Stimulated activated effector memory CD8-positive, alpha-beta T cell treated with anti-CD3 and anti-CD28 coated beads, Interleukin-12 subunit alpha, Interleukin-12 subunit beta, amount 100 ng/mL, for 72 hours (primary cell): ENCODE data around the gene RALGDS.
A peak's percentile ranks its signal among the peaks of the same experiment; 100 is the strongest.

Experiments used
- ATAC-seq: fragments of 150-1000 bp; cut with Tn5 transposase; 2 replicates; pipeline ENCODE4 v1.10.0; 2021
- DNase-seq, 2 donors: peaks; one replicate each; pipeline ENCODE4 v3.0.0; 2021 to 2022; ENCODE audit warnings: low spot score in 2 of 2
- H3K27ac Mint-ChIP-seq: one replicate; pipeline ENCODE4 v1.8.0; 2022; ENCODE audit warnings: mild to moderate bottlenecking, mixed read lengths
- H3K36me3 Mint-ChIP-seq: one replicate; pipeline ENCODE4 v1.8.0; 2022; ENCODE audit warnings: mild to moderate bottlenecking, mixed read lengths
- H3K4me1 Mint-ChIP-seq: one replicate; pipeline ENCODE4 v1.8.0; 2022; ENCODE audit warnings: mixed read lengths
- H3K4me3 Mint-ChIP-seq: one replicate; pipeline ENCODE4 v1.8.0; 2022; ENCODE audit warnings: mild to moderate bottlenecking, mixed read lengths
- H3K9me3 Mint-ChIP-seq: one replicate; pipeline ENCODE4 v1.8.0; 2022; ENCODE audit warnings: mixed read lengths

Gene RALGDS

GRCh38 chr9:133143639-133144141 lies 22.6 kb upstream of the RALGDS start:
- Mint-ChIP-seq H3K36me3 (peaks cover 69% of the 10 kb centered on the region), H3K9me3 (no peaks in the 10 kb centered on the region), H3K4me3 (peak overlapping the region; percentile 80), H3K4me1 (peaks cover 81% of the 10 kb centered on the region), H3K27ac (peak overlapping the region; percentile 96)
- ATAC-seq = no peak
- DNase-seq = no peak

DNA sequence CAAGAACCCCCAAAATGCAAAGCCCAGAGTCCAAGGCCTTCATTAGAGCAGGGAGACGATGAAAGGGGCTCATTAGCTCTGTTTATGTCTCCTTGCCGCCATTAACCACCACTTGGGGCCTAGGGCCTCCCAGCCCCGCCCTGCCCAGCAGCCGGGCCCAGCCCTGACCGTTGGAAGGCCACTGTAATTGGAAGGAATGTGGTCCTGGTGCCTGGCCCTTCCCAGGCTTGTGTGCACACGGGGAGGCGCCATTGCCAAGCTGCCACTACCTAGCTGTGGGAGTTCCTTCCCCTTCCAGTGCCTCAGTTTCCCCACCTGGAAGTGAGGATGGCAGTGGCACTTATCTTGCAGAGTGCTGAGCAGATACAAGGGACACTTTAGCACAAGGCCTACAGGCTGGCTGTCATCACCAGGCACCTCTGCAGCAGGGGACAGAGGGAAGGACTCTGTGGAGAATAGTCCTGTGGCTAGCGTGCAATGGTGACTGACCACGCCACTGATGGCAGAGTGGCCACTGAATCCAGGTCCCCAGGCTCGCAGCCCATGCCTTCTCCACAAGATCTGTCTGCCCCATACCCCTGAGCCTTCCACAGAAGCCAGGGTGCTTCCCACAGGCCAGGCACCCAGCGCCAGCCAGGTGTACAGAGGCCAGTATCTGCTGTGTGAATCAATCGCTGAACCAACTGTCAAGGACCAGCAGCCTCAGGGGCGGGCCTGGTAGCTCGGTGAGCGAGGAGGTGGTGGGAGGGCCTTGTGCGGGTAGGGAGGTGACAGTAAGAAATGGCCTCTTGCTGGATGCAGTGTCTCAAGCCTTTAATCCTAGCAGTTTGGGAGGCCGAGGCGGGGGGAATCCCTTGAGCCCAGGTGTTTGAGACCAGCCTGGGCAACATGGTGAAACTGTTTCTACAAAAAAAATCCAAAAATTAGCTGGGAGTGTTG lies 21.9 kb upstream of the RALGDS start:
- Mint-ChIP-seq H3K36me3 (peaks cover 62% of the 10 kb centered on the region), H3K27ac (peak overlapping the region; percentile 96), H3K4me3 (peak overlapping the region; percentile 80), H3K9me3 (no peaks in the 10 kb centered on the region), H3K4me1 (peaks cover 80% of the 10 kb centered on the region)
- peak in 1 of 2 donors; percentile 77 for DNase-seq
- peak; percentile 48 for ATAC-seq

DNA sequence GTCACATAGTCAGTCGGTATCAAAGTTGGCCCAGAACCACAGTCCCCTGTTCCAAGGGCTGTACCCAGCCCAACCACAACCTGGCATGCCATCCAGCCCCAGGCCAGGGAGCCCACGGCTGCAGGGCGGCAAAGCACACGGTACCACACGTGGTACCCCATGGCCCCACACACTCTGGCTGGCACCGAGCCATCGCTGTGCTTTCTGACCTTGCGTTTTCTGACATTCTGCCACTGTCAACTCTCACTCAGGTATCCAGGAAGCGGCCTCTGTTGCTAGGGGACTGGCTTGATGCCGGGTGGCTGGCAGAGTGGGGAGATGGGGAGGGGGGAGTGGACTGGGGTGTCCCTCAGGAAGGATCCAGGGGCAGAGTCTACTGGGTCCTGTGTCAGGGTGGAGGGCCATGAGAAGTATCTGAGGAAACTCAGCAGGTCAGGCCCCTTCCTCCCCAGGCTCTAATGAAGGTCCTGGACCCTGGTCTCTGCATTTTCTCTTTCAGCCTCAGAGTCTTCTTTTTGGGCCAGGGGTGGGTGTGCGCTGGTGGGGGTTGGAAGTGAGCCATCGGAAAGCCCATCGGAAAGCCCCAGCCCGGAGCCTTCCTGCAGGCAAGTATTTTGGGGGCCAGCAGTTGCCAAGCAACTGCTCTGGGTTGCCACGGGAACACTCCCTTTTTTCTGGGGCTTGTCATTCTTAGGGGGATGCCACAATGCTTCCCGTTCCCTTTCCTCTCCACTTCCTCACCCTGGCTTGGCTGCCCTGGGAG lies 21.0 kb upstream of the RALGDS start:
- Mint-ChIP-seq H3K4me1 (peaks cover 78% of the 10 kb centered on the region), H3K4me3 (peak overlapping the region; percentile 80)

DNA sequence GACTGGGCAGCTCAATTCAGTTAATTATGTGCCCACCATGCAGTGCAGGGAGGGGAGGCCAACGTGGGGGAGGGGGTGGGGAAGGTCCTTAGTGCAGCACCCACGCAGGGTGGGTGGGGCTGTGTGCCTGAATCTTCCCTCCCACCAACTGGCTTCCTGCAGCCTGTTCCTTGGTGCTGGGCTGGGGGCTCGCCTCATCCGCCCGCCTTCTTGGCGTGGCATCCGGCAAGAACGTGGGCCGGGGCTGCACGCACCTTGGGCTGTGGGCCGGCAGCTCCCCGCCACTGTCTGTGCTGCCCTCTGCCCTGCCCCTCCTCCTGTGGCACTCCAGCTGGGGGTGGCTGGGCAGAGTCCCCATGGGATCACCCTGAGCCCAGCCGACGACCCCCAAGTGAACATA lies 19.6 kb upstream of the RALGDS start:
- Mint-ChIP-seq H3K27ac (peak overlapping the region; percentile 96), H3K4me1 (peaks cover 78% of the 10 kb centered on the region)
- ATAC-seq = no peak

More for the DNA sequence above, 21.0 kb upstream of the RALGDS start:
- ATAC-seq (peak; percentile 57), DNase-seq (peak in 1 of 2 donors; percentile 86)
- peaks cover 60% of the 10 kb centered on the region for H3K36me3 Mint-ChIP-seq
- no peaks in the 10 kb centered on the region for H3K9me3 Mint-ChIP-seq
- H3K27ac Mint-ChIP-seq = peak overlapping the region; percentile 96

GRCh38 chr9:133140174-133140505 lies 19.1 kb upstream of the RALGDS start:
- Mint-ChIP-seq H3K27ac (peak overlapping the region; percentile 96), H3K9me3 (no peaks in the 10 kb centered on the region), H3K36me3 (peaks cover 53% of the 10 kb centered on the region), H3K4me1 (peaks cover 78% of the 10 kb centered on the region), H3K4me3 (peak overlapping the region; percentile 80)
- ATAC-seq (no peak), DNase-seq (no peak)

More for the DNA sequence above, 19.6 kb upstream of the RALGDS start:
- peaks cover 54% of the 10 kb centered on the region for H3K36me3 Mint-ChIP-seq
- DNase-seq = no peak
- no peaks in the 10 kb centered on the region for H3K9me3 Mint-ChIP-seq
- peak overlapping the region; percentile 80 for H3K4me3 Mint-ChIP-seq

- Mint-ChIP-seq H3K9me3 (no peaks in the 10 kb centered on the region), H3K4me1 (peaks cover 78% of the 10 kb centered on the region), H3K27ac (peak overlapping the region; percentile 100), H3K36me3 (peaks cover 53% of the 10 kb centered on the region), H3K4me3 (peak overlapping the region; percentile 94)
- DNase-seq (no peak), ATAC-seq (no peak)
These were observed 18.5 kb upstream of the RALGDS start for GRCh38 chr9:133139246-133140173.

- H3K27ac Mint-ChIP-seq = peak overlapping the region; percentile 100
- H3K36me3 Mint-ChIP-seq = peaks cover 57% of the 10 kb centered on the region
- no peaks in the 10 kb centered on the region for H3K9me3 Mint-ChIP-seq
- no peak for DNase-seq
- ATAC-seq = no peak
- peaks cover 78% of the 10 kb centered on the region for H3K4me1 Mint-ChIP-seq
- H3K4me3 Mint-ChIP-seq = peak overlapping the region; percentile 94
These were observed 16.6 kb upstream of the RALGDS start for GRCh38 chr9:133137451-133138231.

GRCh38 chr9:133135146-133135745 lies 14.2 kb upstream of the RALGDS start:
- ATAC-seq = peak; percentile 81

GRCh38 chr9:133134388-133135145 lies 13.5 kb upstream of the RALGDS start:
- H3K9me3 Mint-ChIP-seq = no peaks in the 10 kb centered on the region
- H3K4me3 Mint-ChIP-seq = peak overlapping the region; percentile 94
- peaks cover 84% of the 10 kb centered on the region for H3K4me1 Mint-ChIP-seq
- no peak for DNase-seq
- ATAC-seq = peak; percentile 17
- H3K36me3 Mint-ChIP-seq = peaks cover 69% of the 10 kb centered on the region
- H3K27ac Mint-ChIP-seq = peak overlapping the region; percentile 100

More at GRCh38 chr9:133135146-133135745, 14.2 kb upstream of the RALGDS start:
- H3K36me3 Mint-ChIP-seq = peaks cover 63% of the 10 kb centered on the region
- no peaks in the 10 kb centered on the region for H3K9me3 Mint-ChIP-seq
- DNase-seq = peak; percentile 67 to 93
- peak overlapping the region; percentile 94 for H3K4me3 Mint-ChIP-seq
- H3K4me1 Mint-ChIP-seq = peaks cover 80% of the 10 kb centered on the region
- peak overlapping the region; percentile 100 for H3K27ac Mint-ChIP-seq

DNA sequence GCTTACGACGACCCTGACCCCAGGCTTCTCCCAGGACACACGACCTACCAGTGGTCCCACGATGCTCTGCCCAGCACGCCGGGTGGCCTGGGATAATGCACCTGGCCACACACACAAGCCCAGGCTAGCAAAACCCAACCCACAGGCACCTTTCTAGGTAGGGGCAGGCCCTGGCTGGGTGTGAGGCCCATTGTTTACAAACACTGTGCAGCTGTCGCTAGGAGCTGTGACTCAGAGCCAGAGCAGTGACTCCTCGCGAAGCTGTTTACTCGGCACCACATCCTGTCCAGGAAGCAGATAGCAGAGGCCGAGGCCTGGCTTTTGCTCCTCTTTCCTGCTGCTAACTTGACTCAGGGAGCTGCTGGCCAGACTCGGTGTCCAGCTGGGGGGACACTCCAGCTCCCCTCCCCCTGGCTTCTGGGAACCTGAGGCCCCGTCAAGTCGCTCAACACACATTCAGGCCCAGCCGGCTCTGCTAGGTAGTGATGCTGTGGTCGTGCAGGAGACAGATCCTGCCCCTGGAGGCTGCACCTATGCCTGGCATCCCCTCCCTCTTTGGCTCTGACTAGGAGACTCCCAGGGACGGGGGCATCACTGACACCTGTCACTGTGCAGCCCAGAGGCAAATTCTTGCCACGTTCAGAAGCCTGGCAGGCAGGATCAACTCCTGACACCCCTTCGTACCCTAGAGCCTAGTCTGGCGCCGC lies 12.8 kb upstream of the RALGDS start:
- Mint-ChIP-seq H3K27ac (peak overlapping the region; percentile 100), H3K9me3 (no peaks in the 10 kb centered on the region), H3K36me3 (peaks cover 74% of the 10 kb centered on the region), H3K4me3 (peak overlapping the region; percentile 94), H3K4me1 (peaks cover 85% of the 10 kb centered on the region)
- DNase-seq = peak; percentile 71 to 92
- peak; percentile 90 for ATAC-seq

DNA sequence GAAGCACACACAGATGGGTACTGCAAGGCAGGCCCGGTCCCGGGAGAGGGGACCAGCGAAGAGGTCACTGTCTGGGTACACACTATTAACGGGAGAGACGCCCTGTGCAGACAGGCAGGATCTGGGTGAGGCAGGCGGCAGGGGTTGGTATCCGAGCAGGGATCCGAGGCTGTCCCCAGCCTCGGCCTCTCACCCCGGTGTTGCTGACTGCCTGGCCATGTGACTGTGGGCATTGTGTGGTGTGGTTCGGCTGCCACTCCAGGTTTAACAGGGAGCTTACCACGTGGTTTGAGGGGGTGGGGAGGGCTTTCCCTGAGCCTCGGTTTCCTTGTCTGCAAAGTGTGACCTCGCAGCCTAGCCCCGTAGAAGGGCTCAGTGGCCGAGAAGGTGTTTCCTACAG lies 11.1 kb upstream of the RALGDS start:
- Mint-ChIP-seq H3K27ac (peak overlapping the region; percentile 100), H3K4me1 (peaks cover 88% of the 10 kb centered on the region), H3K9me3 (no peaks in the 10 kb centered on the region), H3K4me3 (peak overlapping the region; percentile 94), H3K36me3 (peaks cover 82% of the 10 kb centered on the region)
- ATAC-seq = no peak
- DNase-seq = no peak

DNA sequence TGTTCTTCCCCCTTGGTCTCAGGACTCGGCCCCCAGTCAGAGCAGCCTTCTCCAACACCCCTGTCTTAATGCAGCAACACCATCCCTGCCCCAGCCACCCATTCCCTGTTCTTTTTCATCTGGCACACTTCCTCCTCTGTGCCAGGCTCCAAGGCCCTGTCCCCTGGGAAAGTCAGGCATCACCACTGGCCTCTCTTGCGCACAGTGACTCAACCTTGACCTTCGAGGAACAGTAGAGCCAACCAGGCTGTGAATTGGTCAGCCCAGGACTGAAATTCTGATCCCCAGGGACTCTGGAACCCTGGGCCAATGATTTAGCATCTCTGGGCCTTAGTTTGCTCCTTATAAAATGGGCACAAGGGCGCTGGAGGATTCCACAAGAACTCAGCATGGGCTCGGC lies 10.5 kb upstream of the RALGDS start:
- ATAC-seq = no peak
- H3K9me3 Mint-ChIP-seq = no peaks in the 10 kb centered on the region
- H3K4me3 Mint-ChIP-seq = peak overlapping the region; percentile 94
- no peak for DNase-seq
- peaks cover 91% of the 10 kb centered on the region for H3K4me1 Mint-ChIP-seq
- peaks cover 85% of the 10 kb centered on the region for H3K36me3 Mint-ChIP-seq
- peak overlapping the region; percentile 100 for H3K27ac Mint-ChIP-seq
